Osteoblast (primary cell): ENCODE data around the gene FJX1. TPM values are rescaled to one million over a fixed set of nuclear protein-coding genes. Genes with fewer than 3 reads are reported as not detected.
"Not testable (repeated sequence)": the region's sequence is repeated elsewhere in the genome, so short reads cannot be mapped to it uniquely, and the experiment has no call there.

Experiments
- DNase-seq: peaks from one replicate; pipeline ENCODE4 v3.0.0; 2011; ENCODE audit warnings: low spot score, mixed read lengths; ENCODE audit not compliant: insufficient read length; ENCODE audit errors: missing footprints
- H2AFZ ChIP-seq: 2 replicates; pipeline ENCODE4 v1.6.0; 2011; ENCODE audit warnings: mild to moderate bottlenecking, low read length
- H3K27ac ChIP-seq: 2 replicates; pipeline ENCODE4 v1.5.1; 2011; ENCODE audit warnings: mild to moderate bottlenecking, low read depth, low read length, moderate library complexity
- H3K27me3 ChIP-seq: 2 replicates; pipeline ENCODE4 v1.6.0; 2012; ENCODE audit warnings: mild to moderate bottlenecking, control low read depth, inconsistent platforms, low read length, moderate library complexity; ENCODE audit not compliant: insufficient read depth
- H3K36me3 ChIP-seq: 2 replicates; pipeline ENCODE4 v1.5.1; 2011; ENCODE audit warnings: mild to moderate bottlenecking, low read length, control low read depth, moderate library complexity; ENCODE audit not compliant: insufficient read depth
- H3K4me1 ChIP-seq: 2 replicates; pipeline ENCODE4 v1.5.1; 2011; ENCODE audit warnings: mild to moderate bottlenecking, low read length, control low read depth, moderate library complexity; ENCODE audit not compliant: insufficient read depth
- H3K4me2 ChIP-seq: 2 replicates; pipeline ENCODE4 v1.6.0; 2011; ENCODE audit warnings: mild to moderate bottlenecking, low read length; ENCODE audit not compliant: insufficient read depth
- H3K4me3 ChIP-seq: fragments of 200-600 bp; sonication (generic); 3 replicates; pipeline ENCODE4 v1.5.1; 2012; ENCODE audit warnings: mild to moderate bottlenecking, low read length, inconsistent platforms; ENCODE audit not compliant: insufficient read depth
- H3K79me2 ChIP-seq: 2 replicates; pipeline ENCODE4 v1.6.0; 2012; ENCODE audit warnings: mild to moderate bottlenecking, low read length, control low read depth, inconsistent platforms; ENCODE audit not compliant: insufficient read depth
- H3K9me3 ChIP-seq: 2 replicates; pipeline ENCODE4 v1.5.1; 2011; ENCODE audit warnings: low read depth, low read length, control low read depth
- H4K20me1 ChIP-seq: 2 replicates; pipeline ENCODE4 v1.6.0; 2012; ENCODE audit warnings: mild to moderate bottlenecking, low read length, control low read depth; ENCODE audit not compliant: insufficient read depth
- CTCF ChIP-seq: IDR thresholded peaks from 2 replicates; pipeline ENCODE4 v1.5.1; 2011; ENCODE audit warnings: mild to moderate bottlenecking, low read depth, low read length, moderate library complexity; ENCODE audit errors: extremely low read depth
- total RNA-seq: library from RNA; depleted of rRNA; stranded (reverse); fragments of >200 nt; gene quantifications from 2 replicates; pipeline ENCODE4 v1.2.3, GENCODE V29; 2012

Gene FJX1
- total RNA-seq, 1 donor, result 13.8 TPM

GRCh38 chr11:35662649-35663407 lies 44.6 kb downstream of the FJX1 start, which contains the start of gene TRIM44:
Gene TRIM44, plus strand, starts transcription at chr11:35662775. Its CDS starts 337 bp downstream, at chr11:35663112.
- H3K4me2 ChIP-seq, result peak within 1 kb of the TSS; percentile 93
- DNase-seq, result peak; percentile 97
- peaks cover 50% of the 10 kb centered on the region for H3K79me2 ChIP-seq
- peak within 1 kb of the TSS; percentile 83 for H3K27ac ChIP-seq
- peaks cover 4% of the 10 kb centered on the region for H4K20me1 ChIP-seq
- no peaks in the 10 kb centered on the region for H3K27me3 ChIP-seq
- peak within 1 kb of the TSS; percentile 97 for H2AFZ ChIP-seq
- peaks cover 16% of the 10 kb centered on the region for H3K4me1 ChIP-seq
- TF ChIP-seq CTCF, result no peak
- H3K9me3 ChIP-seq, result peaks cover 5% of the 10 kb centered on the region
- H3K36me3 ChIP-seq, result no peaks in the 10 kb centered on the region
- H3K4me3 ChIP-seq, result peak within 1 kb of the TSS; percentile 80

- no peak for TF ChIP-seq CTCF
- Histone ChIP-seq H3K79me2 (peaks cover 56% of the 10 kb centered on the region), H3K36me3 (no peaks in the 10 kb centered on the region), H4K20me1 (peaks cover 4% of the 10 kb centered on the region), H3K9me3 (peaks cover 5% of the 10 kb centered on the region), H3K27ac (peak overlapping the region; percentile 83), H3K4me3 (peak overlapping the region; percentile 80), H3K4me1 (peaks cover 16% of the 10 kb centered on the region), H3K27me3 (no peaks in the 10 kb centered on the region), H3K4me2 (peak overlapping the region; percentile 93), H2AFZ (peak overlapping the region; percentile 97)
- DNase-seq, result no peak
Observed at GRCh38 chr11:35663408-35663702, 45.1 kb downstream of the FJX1 start.

- Histone ChIP-seq H3K36me3 (no peaks in the 10 kb centered on the region), H3K27ac (peak overlapping the region; percentile 23), H3K4me1 (peaks cover 16% of the 10 kb centered on the region), H2AFZ (no peak overlapping the region), H3K9me3 (peaks cover 5% of the 10 kb centered on the region), H3K4me3 (peak overlapping the region; percentile 0), H3K4me2 (no peak overlapping the region), H3K27me3 (no peaks in the 10 kb centered on the region), H3K79me2 (peaks cover 71% of the 10 kb centered on the region), H4K20me1 (peaks cover 11% of the 10 kb centered on the region)
- TF ChIP-seq CTCF, result no peak
- DNase-seq, result peak; percentile 50
Observed at GRCh38 chr11:35664977-35665441, 46.7 kb downstream of the FJX1 start.

GRCh38 chr11:35667257-35667656 lies 49.0 kb downstream of the FJX1 start:
- Histone ChIP-seq H3K27ac (no peak overlapping the region), H3K79me2 (peaks cover 93% of the 10 kb centered on the region), H3K4me3 (no peak overlapping the region), H3K4me2 (no peak overlapping the region), H3K9me3 (peaks cover 5% of the 10 kb centered on the region), H3K4me1 (peaks cover 13% of the 10 kb centered on the region), H3K27me3 (no peaks in the 10 kb centered on the region), H2AFZ (no peak overlapping the region), H3K36me3 (no peaks in the 10 kb centered on the region), H4K20me1 (peaks cover 26% of the 10 kb centered on the region)
- DNase-seq, result no peak
- TF ChIP-seq CTCF, result no peak

GRCh38 chr11:35668350-35668749 lies 50.1 kb downstream of the FJX1 start:
- not testable (repeated sequence) for H3K4me2 ChIP-seq, DNase-seq, H2AFZ ChIP-seq, H3K27me3 ChIP-seq, H3K9me3 ChIP-seq, H3K4me3 ChIP-seq, H3K27ac ChIP-seq, H3K36me3 ChIP-seq
- H3K79me2 ChIP-seq, result peaks cover 95% of the 10 kb centered on the region
- H4K20me1 ChIP-seq, result peaks cover 37% of the 10 kb centered on the region
- peaks cover 10% of the 10 kb centered on the region for H3K4me1 ChIP-seq
